ENCODE data around the gene FZD7.

Gene FZD7

DNA sequence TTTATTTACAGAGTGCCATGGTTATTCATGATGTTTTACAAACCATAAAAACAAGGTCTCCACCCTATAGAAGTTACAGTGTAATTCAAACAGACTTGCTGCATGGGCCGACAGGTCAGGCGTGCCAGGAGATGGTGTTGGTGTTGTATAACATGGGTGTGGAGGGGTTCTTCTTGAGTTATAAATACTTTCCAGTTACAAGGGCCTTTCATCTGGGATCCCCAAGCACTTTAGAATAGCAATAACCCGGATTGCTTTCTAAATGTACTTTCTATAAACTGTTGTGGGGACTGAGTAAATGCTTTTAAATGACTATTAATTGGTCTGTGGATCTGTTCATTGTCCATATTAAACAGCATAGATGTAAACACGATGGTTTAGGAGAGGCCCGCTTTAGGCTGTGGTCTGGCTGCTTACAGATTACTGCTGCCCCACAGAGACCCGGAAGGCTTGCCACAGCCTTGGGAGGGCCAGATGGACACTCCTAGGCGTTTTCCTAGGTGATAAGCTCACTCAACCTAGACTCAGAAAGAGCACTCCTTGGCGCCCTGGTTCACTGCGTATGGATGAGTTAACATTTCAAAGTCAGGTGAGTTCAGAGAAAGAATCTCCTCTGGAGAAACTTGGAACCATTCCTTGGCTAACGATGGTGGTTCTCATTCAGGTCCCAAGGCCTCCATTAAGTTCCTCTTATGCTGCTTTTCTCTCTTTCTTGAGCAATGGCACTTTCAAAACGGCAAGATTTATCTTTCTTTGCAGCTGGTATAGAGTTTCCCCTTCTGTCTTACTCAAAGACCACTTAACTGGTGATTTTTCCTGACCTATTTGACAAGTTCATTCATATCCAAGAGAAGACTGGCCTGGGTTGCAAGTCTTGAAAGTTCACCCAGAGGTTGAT, 35.8 kb downstream of the FZD7 start:
- DNase-seq: no peak

DNA sequence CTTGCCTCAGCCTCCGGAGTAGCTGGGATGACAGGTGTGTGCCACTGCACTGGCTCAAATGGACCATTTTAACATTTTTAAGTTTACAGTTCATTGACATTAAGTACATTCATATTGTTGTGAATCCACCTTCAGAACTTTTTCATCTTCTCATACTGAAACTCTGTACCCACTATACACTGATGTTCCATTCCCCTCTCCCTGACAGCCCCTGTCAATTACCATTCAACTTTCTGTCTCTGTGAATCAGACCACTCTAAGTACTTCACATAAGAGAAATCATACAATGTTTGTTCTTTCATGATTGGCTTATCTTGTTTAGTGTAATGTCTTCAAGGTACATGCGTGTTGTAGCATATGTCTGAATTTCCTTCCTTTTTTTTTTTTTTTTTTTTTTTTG, 37.5 kb downstream of the FZD7 start:
- DNase-seq: no peak

- peak; percentile 16 for DNase-seq
Measured at GRCh38 chr2:202072226-202072625, 38.6 kb downstream of the FZD7 start.

DNA sequence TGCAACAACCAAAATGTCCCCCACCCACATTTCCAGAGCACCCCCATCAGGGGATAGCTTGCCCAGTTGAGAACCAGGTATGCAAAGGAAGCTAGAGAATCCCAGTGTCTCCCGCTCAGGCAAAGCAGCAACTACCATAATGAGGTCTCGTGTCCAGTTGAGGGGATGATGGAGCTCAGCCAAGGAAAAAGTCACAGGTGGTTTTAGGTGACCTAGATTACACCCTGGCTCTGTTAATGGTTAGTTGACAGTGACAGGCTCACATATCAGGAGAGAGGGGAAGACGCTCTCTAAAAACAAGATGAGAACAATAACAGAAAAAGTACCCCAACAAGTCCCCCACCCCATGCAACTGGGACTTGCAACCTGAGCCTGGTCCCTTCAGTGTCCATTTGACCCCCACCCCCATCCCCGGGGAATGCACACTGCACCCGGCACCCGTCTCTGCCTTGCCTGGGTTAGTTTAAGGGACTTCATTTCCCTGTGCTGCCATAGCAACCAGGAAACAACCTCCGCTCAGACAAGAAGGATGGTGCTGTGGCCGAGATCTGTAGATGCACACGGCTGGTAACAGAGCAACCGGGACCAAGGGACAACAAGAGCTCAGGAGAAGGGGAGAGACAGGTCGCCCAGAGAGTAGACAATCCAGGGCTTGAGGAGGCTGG, 39.2 kb downstream of the FZD7 start, which contains the start of gene KIAA2012:
TSS of gene KIAA2012 (plus strand) at position 519 of the 665 bp plus-strand sequence. CDS start 373 bp downstream, outside the sequence.
- DNase-seq: peak; percentile 30

DNA sequence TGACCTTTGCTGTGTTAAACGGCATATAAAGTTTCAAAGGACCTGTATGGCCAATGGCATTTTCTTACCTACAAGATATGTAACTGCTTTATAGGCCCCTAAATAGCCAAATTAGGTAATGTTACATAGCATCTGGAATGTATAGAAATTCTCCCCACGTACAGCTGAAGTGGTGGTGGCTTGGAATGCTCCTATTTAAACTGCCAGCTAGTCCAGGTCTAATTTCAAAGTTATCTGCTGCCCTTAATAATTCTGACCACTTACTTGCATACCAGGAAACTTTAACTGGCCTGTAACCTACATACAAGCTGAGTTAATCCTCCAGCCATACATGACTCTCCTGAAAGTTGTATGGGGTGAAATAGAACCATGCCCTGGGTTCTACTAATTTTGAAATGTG, 40.7 kb downstream of the FZD7 start:
- no peak for DNase-seq

DNA sequence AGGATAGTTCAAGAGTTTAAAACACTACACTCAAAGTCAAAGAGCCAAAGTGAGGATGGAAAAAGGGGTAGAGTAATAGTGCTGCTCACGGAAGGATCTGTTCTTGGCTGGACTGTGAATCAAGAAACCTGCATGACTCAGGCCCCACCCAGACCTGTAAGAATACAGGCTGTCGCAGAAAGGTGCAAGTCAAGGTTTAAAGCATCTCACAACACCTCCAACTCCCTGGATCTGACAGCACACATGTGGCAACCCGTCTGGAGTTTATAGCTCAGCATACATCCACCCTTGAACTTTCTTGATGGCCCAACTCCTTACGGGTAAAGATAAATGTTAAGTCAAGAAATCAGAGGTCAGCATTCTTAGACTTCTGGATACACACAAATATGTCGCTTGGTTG, 45.7 kb downstream of the FZD7 start:
- no peak for DNase-seq

- DNase-seq: peak; percentile 12
Measured at GRCh38 chr2:202084265-202084664, 50.6 kb downstream of the FZD7 start.

Measured in DMS53 (cell line).